Mesodermal cell (in vitro differentiated cells): Measurements from ENCODE around the gene MEF2C.
A peak's percentile ranks its signal among the peaks of the same experiment; 100 is the strongest.

Experiments
- H3K27ac ChIP-seq: 2 replicates; pipeline ENCODE4 v1.7.0; 2013; ENCODE audit warnings: mild to moderate bottlenecking, low read depth, low read length, moderate library complexity; ENCODE audit not compliant: severe bottlenecking
- H3K36me3 ChIP-seq: 2 replicates; pipeline ENCODE4 v1.7.1; 2013; ENCODE audit warnings: mild to moderate bottlenecking, low read length, moderate library complexity; ENCODE audit not compliant: control insufficient read depth, insufficient read depth
- H3K4me1 ChIP-seq: one replicate; pipeline ENCODE4 v1.7.1; 2013; ENCODE audit warnings: mild to moderate bottlenecking, low read length; ENCODE audit not compliant: insufficient read depth, control insufficient read depth, poor library complexity, severe bottlenecking
- H3K4me3 ChIP-seq: 2 replicates; pipeline ENCODE4 v1.7.0; 2013; ENCODE audit warnings: low read length, control low read depth, mild to moderate bottlenecking; ENCODE audit not compliant: insufficient read depth, poor library complexity, severe bottlenecking; ENCODE audit errors: extremely low read depth
- H3K9me3 ChIP-seq: 2 replicates; pipeline ENCODE4 v1.7.1; 2013; ENCODE audit warnings: mild to moderate bottlenecking, low read length, moderate library complexity; ENCODE audit not compliant: control insufficient read depth
- WGBS, 2 experiments: methylation state at CpG; one replicate each; pipeline ENCODE4 v1.1.5; 2013; ENCODE audit warnings: missing lambda C conversion rate in 2 of 2; ENCODE audit not compliant: insufficient coverage in 2 of 2; 5-methylcytosine and 5-hydroxymethylcytosine counted together

MEF2C gene

DNA sequence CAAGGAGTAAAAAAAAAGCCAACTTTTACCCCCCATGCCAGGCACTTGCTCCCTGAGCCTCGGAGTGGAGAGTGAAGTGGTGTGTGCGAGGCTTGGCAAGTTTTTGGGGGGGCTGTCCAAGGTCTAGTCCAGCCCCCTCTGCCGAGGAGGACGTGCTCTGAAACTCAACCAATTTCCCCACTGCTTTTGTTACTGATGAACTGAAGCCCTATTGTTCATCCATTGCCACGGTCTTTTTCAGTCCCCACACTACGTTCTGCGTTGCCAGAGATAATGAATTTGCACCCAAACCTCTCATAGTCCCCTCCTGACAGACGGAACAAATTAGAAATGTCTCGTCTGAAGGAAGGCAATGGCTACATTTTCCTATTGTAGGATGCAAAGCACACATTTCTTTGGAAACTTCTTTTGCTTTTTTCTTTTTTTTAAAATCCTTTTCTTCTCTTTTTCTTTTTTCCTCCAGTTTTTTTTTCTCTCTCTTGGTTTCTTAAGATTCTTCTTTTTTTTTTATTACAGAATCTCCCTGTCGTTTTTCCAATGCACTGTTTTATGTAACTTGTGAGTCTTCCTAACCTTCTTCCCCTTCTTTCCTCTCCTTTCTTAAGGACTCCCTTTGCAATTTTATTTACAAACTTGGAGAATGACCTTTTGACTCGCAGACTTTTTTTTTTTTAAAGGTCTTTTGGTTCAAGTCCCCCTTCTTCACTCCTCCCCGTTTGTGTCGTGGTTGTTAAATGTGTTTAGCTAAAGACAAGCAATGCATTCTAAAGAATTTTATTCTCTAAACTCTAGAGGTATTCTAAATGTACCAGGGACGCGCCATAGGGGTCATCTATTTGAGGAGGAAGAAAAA, 209.5 kb downstream of the MEF2C start:
- no peaks in the 10 kb centered on the region for H3K9me3 ChIP-seq
- no peaks in the 10 kb centered on the region for H3K4me1 ChIP-seq
- no peak overlapping the region for H3K27ac ChIP-seq
- no peaks in the 10 kb centered on the region for H3K36me3 ChIP-seq
- H3K4me3 ChIP-seq = peak overlapping the region; percentile 44
- 0 to 1% methylated on average over 7 of the region's 15 CpGs for WGBS, 2 experiments

DNA sequence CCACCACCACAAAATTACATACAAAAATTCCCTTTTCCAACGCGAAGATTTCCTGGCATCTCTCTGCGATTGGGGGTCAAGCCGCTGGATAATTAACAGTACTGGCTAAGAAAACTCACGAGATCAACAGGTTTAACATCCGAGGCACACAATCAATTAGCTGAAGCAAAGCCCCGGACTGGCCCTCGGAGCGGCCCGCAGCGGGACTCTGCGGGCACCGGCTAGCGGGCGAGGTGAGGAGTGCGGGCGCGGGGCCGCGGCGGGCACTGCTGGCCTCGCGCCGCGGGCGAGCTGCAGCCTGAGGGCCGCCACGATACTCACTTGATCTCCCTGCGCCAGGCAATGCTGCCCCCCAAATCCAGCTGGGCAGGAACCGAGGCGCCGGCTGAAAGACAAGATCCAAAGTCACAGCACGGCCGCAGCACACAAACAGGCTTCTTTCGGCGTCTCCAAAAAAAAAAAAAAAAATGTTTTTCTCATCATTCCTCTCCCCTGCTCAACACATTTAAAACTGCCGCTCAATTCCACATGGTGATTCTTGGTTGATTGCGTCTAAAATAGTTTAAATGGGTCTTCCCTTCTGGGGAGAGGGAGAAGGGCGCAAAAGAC, 210.2 kb downstream of the MEF2C start:
- no peak overlapping the region for H3K27ac ChIP-seq
- H3K4me1 ChIP-seq = no peaks in the 10 kb centered on the region
- H3K4me3 ChIP-seq = peak overlapping the region; percentile 3
- H3K36me3 ChIP-seq = no peaks in the 10 kb centered on the region
- H3K9me3 ChIP-seq = no peaks in the 10 kb centered on the region
- WGBS, 2 experiments = 0 to 1% methylated on average over 19 to 27 of the region's 39 CpGs

- H3K4me3 ChIP-seq = no peak overlapping the region
- H3K36me3 ChIP-seq = no peaks in the 10 kb centered on the region
- WGBS, 2 experiments = 2 to 3% methylated on average over 20 to 23 of the region's 25 CpGs
- H3K27ac ChIP-seq = no peak overlapping the region
- H3K9me3 ChIP-seq = no peaks in the 10 kb centered on the region
- no peaks in the 10 kb centered on the region for H3K4me1 ChIP-seq
Observed at GRCh38 chr5:88671505-88672499, 211.2 kb downstream of the MEF2C start.

DNA sequence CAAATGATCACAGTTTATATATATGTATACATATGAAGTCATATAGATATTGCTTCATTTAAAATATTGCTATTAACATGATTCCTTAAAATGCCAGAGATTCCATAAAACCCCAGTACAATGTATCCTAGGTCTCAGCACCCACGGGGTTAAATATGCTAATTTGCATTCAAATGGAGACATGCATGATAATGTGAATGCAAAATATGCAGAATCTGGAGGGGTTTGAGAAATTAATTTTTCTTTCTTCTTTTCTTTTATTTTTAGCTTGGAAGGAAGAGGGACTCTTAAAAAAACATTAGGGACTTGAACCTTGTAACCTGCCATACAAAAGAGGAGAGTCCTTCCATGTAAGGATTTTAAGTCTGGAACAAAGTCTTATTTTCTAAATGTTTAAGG, 211.9 kb downstream of the MEF2C start:
- no peak overlapping the region for H3K27ac ChIP-seq
- H3K36me3 ChIP-seq = no peaks in the 10 kb centered on the region
- no peak overlapping the region for H3K4me3 ChIP-seq
- no peaks in the 10 kb centered on the region for H3K4me1 ChIP-seq
- H3K9me3 ChIP-seq = no peaks in the 10 kb centered on the region
- no CpG with 5 or more reads among the region's 1 CpG for WGBS, 2 experiments

GRCh38 chr5:88670461-88670860, 212.5 kb downstream of the MEF2C start:
- H3K4me3 ChIP-seq = no peak overlapping the region
- no peaks in the 10 kb centered on the region for H3K4me1 ChIP-seq
- H3K9me3 ChIP-seq = no peaks in the 10 kb centered on the region
- no peaks in the 10 kb centered on the region for H3K36me3 ChIP-seq
- WGBS, 2 experiments = no CpG with 5 or more reads among the region's 1 CpG
- no peak overlapping the region for H3K27ac ChIP-seq

- H3K36me3 ChIP-seq = no peaks in the 10 kb centered on the region
- no peaks in the 10 kb centered on the region for H3K9me3 ChIP-seq
- H3K4me1 ChIP-seq = no peaks in the 10 kb centered on the region
- WGBS, 2 experiments = 100% methylated on average over 3 of the region's 3 CpGs; no CpG with 5 or more reads in 1 of the 2 experiments
- H3K27ac ChIP-seq = no peak overlapping the region
- H3K4me3 ChIP-seq = no peak overlapping the region
Observed at GRCh38 chr5:88669371-88670050, 213.5 kb downstream of the MEF2C start.

DNA sequence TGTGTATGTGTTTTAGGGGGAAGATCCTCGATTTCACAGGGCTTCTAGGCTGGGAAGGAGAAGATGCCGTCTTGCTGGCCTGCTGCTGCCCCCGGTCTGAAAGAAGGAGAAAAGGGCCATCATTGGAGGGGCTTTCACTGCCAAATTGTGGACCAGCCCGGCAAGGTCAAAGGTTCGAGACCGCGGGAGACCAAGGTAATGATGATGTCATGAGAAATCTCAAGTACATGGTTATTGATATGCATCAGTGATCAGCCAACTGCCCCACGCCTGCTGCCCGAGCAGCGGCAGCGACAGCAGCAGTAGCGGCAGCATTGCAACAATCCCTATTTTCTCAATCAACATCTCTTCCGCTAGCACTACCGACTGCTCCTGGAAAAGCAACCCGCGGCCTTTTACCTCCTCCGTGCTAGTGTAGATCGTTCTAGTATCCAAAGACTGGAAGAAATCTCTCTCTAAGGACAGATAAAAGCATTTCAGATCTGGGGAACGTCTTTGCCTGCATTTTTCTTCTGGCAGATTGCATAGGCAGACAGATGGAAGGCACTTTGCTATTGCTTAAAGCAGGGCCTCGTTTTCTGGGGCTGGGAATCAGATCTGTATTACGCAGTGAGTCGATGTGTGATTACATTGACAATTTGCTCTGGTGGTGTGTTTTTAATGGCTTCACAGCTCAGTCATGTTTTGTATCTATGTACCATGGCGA, 215.3 kb downstream of the MEF2C start:
- no peaks in the 10 kb centered on the region for H3K4me1 ChIP-seq
- no peaks in the 10 kb centered on the region for H3K9me3 ChIP-seq
- no peak overlapping the region for H3K4me3 ChIP-seq
- H3K27ac ChIP-seq = no peak overlapping the region
- H3K36me3 ChIP-seq = no peaks in the 10 kb centered on the region
- WGBS, 2 experiments = 3 to 4% methylated on average over 18 to 19 of the region's 23 CpGs
